NCI-H1092 (cell line): ENCODE data around the gene VSIG10L2.
"Not testable (repeated sequence)": the region's sequence is repeated elsewhere in the genome, so short reads cannot be mapped to it uniquely, and the experiment has no call there.

Experiments used
- DNase-seq: peaks from one replicate; lab custom pipeline; 2025; lab: John Stamatoyannopoulos, UW

Gene VSIG10L2

GRCh38 chr11:125945797-125946520, at the start of gene VSIG10L2:
Gene VSIG10L2, plus strand, starts transcription at chr11:125946044. Its CDS starts 12 bp downstream, at chr11:125946056.
- DNase-seq = no peak

GRCh38 chr11:125901872-125902271, 44.0 kb upstream of the VSIG10L2 start:
- DNase-seq = no peak

- DNase-seq = no peak
Measured at GRCh38 chr11:125902277-125902926, 43.4 kb upstream of the VSIG10L2 start.

- DNase-seq = peak; percentile 93
Measured at GRCh38 chr11:125902927-125903710, 42.7 kb upstream of the VSIG10L2 start, which contains the start of gene PUS3. Gene PUS3, minus strand, starts transcription at chr11:125903206. Its CDS starts 6,922 bp downstream, at chr11:125896284.

DNA sequence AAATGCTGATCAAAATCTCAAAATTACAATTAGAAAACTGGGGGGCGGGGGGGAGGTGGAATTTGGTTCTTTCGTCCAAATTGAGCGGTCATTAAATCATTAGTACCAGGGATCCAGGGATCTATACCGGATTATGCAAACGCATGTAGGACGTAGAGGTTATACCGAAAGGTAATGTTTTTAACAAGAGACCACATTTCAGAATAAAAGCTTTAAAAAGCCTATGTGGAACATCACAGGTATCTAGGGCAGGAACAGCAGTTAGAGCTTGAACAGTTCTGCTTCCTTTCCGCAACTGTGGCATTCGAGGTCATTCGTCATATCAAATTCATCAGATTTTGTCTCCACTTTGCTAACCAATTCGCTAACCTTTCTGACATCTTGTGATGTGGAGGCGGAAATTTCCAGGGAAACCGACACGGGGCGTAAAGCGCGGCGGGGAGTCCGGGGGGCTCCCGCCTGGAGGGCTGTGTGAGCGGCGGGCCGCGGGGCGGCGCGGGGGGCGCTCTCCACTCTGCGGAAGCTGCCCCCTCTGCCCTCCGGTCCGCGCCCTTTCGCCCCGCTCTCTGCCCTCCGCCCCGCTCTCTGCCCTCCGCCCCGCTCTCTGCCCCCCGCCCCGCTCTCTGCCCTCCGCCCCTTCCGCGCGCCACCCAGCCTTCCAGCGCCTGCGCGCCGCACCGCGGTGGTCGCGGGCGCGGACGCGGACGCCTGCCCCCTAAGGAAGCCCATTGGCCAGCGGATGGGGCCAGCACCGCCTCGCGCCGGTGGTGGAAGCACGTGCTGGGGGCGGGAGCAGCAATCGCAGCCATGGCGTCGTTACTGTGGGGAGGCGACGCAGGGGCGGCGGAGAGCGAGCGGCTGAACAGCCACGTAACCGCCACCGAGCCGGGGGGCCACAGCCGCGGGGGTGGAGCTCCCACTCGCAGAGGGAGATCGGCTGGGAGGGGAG, 41.9 kb upstream of the VSIG10L2 start, which contains the start of gene DDX25:
Gene DDX25 (plus strand): TSS at position 798 of the 949 bp plus-strand sequence. CDS start 10 bp downstream, at position 808.
- peak; percentile 73 for DNase-seq

DNA sequence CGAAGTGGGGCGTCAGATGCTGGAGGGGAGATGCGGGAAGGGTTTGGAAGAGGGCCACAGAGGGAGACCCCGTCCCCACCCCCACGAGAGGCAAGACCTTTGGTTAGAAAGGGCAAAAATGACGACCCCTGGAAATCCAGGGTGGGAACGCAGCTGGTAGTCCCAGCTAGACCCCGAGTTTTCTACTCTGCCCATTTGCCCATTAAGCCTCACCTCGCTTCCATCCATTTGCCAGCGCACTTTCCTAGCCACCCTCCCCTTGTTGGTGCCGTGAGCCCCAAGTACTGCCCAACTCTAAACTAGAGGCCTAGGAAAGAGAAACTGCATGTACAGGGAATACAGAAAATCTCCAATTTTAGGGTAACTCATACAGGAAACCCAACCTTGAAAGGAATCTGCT, 41.2 kb upstream of the VSIG10L2 start:
- DNase-seq = no peak

GRCh38 chr11:125910226-125910849, 35.5 kb upstream of the VSIG10L2 start:
- DNase-seq = no peak

DNA sequence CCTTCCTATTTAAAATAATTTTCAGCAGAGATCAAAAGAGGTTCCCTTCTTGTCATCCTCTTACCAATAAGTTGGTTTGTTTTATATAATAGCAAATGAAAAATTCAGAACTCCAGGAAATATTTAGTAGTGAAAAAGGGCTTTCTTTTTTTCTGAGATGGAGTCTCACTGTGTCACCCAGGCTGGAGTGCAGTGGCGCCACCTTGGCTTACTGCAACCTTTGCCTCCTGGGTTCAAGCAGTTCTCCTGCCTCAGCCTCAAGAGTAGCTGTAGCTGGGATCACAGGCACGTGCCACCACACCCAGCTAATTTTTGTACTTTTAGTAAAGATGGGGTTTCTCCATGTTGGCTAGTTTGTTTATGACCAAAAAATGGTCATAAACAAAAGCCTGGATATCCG, 31.2 kb upstream of the VSIG10L2 start:
- DNase-seq = not testable (repeated sequence)

- DNase-seq = no peak
Measured at GRCh38 chr11:125916683-125917347, 29.0 kb upstream of the VSIG10L2 start.

GRCh38 chr11:125918140-125918840, 27.6 kb upstream of the VSIG10L2 start:
- DNase-seq = no peak

GRCh38 chr11:125921042-125921441, 24.8 kb upstream of the VSIG10L2 start:
- DNase-seq = no peak

DNA sequence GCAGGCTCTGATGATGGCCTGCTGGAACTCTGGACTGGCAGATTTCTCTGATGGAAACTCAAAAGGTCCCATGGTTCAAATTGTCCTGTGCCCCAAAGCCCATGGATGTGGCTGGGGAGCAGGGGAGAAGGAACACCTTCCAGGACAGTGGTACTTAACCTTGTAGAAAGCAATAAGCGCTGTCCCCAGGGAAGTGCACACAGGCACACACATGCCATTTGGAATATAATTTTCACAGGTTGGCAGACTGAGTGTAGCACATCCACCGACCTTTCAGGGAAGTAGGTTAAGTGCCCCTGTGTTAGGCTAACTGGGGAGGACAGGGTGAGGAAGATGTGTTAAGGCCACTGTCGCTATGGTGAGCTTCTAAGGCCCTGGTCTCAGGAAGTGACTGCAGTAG, 23.7 kb upstream of the VSIG10L2 start:
- DNase-seq = no peak

DNA sequence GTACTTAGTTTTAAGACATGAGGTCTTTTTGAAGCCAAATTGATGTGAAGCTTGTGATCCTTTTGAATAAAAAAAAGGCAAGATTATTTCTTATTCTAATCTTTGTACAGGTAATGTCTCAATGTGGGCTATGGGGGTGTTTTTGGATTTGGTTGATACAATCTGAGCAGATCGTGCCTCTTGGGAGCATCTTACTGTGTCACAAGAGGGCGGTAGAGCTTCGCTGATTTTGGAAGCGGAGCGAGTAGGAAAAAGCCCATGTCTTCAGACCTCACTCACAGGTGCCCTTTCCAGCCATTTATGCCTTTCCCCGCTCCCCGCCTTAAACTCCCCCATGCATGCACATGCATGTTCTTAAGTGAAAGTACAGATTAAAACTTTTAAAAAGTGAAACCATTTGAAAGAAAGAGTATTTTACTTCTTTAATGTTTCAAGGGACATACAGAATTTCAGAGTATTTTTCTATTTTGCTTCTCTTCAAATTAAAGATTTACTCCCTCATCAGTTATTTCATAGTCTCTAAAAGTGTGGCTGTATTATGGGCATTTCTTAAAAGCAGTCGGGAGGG, 22.7 kb upstream of the VSIG10L2 start:
- DNase-seq = peak; percentile 87

DNA sequence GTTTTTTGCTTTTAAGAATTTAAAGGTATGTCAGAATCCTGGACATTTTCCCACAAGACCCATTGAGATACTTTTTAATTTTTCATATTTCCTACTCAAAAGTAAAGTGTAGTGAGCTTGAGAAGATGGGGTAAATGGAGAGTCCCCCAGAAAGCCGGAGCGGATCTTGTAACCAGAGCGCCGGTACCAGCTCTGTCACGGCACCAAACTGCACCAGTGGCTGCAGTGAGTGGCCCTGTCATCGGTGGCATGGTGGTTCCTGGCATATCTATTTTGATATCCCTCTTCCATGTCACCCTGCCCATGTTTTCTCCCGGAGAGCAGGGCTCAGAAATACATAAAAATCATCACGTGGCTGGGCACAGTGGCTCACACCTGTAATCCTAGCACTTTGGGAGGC, 22.2 kb upstream of the VSIG10L2 start:
- DNase-seq = no peak

DNA sequence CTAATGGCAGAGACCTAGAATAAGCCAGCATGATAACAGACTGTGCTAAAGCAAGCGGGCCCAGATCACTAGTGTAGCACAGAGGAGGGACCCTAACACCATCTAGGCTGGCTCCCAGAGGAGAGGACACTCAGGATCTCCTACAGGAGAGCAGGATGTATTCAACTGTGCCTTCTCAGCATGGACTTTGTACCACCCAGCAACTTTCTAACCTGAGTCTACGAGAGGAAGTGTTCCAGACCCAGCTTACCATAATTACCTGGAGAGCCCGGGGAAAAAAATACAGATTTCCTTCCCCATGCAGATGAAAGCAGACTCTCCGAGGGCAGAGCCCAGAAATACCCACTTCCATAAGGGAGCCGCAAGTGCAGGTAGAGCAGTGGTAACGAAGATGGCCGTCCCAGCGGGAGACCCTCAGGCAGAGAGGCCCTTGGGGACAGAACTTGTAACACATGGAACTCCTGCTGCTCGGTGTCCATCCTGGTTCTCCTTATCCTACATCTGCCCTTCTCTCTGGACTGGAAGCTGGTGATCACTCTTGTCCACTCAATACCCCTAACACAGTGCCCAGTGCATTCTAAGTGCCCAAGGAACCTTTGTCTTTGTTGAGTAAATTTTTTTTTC, 21.3 kb upstream of the VSIG10L2 start:
- no peak for DNase-seq

- peak; percentile 28 for DNase-seq
Measured at GRCh38 chr11:125925247-125925740, 20.6 kb upstream of the VSIG10L2 start.

DNA sequence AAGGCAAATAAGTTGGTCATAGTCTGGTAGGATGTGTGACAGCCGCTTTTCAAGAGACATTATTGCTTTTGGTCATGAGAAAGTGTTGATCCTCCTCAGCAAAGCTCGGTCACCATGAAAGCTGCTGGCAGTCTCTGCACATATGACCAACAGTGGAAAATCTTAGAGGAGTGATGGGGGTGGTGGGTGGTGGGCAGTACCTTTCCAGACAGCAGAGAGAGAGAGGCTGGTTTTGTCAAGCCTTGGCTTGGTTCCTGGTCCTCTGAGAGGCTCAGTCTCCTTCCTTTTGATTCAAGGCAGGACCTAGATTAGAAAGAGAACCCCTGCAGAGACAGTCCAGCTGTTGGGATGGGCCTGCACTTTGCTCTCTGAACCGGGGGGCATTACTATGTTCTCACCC, 20.0 kb upstream of the VSIG10L2 start:
- DNase-seq = no peak

GRCh38 chr11:125926682-125927081, 19.2 kb upstream of the VSIG10L2 start:
- no peak for DNase-seq
